EH (cell line): ENCODE measurements around the gene RIPK3.
"Not testable (repeated sequence)": the region's sequence is repeated elsewhere in the genome, so short reads cannot be mapped to it uniquely, and the experiment has no call there.

ENCODE experiments used
- DNase-seq: peaks from one replicate; pipeline ENCODE4 v3.0.0-alpha.2; 2015; ENCODE audit warnings: low read depth

The RIPK3 gene

DNA sequence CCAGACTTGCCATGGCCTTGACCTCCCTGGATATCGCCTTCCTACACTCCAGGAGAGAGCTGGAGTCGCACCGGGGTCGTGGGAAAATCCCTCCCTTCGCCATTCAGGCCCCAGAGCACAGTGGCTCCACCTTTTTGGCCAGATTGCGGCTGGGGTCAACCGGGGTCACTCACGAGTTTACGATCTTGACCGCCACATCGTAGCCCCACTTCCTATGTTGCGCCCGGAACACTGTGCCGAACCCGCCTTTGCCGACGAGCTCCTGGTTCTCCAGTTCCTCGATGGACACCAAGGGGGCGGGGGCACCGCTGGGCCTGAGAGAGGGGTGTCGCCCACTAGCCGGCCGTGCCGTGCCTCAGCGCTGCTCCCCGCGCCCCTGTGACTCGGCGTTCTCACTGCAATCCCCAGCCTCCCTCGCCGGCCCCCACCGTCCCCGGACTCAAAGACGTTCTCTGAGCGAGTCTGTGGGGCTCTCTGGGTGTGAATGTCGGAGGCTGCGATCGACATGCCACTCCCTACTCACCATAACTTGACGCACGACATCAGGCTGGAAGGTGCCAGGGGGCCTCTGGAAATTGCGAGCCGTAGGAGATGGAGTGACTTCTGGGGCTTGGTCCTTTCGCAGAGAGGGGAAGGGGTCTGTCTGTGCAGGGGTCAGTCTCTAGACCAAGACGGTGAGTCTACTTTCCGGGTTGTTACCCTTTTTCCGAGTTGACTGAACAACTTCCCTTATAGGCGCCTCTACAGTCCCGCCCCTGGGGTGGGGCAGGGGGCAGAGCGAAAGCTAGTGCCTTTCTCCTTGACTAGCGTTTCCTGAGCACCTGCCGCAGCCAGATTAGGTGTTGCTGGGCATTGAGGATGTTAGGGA is at the start of gene RIPK3:
TSS of gene RIPK3 (minus strand) at position 708 of the 868 bp plus-strand sequence. CDS start at position 543, 165 bp downstream.
- no peak for DNase-seq

DNA sequence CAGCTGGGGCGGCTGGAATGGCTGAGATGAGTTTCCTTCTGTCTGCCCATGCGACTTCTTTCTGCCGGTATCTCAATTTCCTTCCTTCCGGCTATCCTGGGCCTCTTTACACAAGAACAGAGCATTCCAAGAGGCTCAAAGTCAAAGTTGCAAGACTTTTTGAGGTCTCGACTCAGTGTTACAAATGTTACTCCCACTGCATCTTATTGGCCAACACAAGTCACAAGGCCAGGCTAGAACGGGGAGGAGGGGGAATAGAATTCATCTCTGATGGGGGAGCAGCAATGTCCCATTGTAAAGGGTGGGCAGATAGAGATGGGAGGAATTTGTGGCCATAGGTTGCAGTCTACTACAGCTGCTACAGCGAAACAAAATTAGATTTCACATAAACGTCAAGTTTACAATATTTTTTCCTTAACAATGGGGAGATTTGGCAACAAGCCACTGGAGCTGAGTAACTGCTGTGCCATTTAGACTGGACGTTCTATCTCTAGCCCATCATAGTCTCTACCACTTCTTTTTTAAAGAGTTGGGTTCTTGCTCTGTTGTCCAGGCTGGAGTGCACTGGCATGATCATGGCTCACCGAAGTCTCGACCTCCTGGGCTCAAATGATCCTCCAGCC is 49.5 kb upstream of the RIPK3 start:
- DNase-seq: peak; percentile 70

DNA sequence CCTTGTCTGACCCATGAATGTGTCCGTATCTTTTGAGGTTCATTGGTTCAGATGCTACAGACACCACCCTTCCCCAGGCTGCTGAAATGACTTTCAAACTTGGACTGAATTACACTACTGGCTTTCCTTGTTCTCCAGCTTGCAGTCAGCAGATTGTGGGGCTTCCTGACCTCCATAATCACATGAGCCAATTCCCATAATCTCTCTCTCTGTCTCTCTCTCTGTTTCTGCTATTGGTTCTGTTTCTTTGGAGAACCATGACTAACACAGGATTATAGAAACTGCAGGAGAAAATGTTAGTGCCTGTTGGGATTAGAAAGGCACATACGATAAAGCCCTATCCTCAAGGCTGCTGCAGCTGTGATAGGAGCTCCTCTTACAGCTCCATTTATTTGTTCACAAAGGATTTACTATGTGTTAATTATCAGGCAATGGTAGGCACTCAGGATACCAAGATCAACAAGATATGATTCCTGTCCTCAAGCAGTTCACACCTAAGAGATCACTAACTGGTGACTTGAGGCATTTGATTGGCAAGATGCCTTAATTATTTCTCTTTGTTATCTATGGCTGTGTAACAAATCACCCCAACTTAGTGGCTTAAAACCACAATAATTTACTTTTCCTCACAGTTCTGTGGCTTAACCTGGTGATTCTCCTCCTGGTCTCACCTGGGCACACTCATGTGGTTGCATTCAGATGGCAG is 48.8 kb upstream of the RIPK3 start:
- no peak for DNase-seq

DNA sequence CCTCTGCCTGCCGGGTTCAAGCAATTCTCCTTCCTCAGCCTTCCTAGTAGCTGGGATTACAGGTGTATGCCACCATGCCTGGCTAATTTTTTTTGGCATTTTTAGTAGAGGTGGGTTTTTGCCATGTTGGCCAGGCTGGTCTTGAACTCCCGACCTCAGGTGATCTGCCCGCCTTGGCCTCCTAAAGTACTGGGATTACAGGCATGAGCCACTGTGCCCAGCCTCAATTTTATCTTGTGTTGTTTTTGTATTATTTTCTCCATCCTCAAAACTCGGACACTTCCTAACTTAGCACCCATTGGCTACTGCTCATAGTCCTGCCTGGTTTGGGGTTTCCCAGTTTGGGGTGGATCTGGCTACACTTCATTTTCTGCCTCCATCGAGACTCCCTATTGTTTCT is 47.8 kb upstream of the RIPK3 start:
- DNase-seq: not testable (repeated sequence)

DNA sequence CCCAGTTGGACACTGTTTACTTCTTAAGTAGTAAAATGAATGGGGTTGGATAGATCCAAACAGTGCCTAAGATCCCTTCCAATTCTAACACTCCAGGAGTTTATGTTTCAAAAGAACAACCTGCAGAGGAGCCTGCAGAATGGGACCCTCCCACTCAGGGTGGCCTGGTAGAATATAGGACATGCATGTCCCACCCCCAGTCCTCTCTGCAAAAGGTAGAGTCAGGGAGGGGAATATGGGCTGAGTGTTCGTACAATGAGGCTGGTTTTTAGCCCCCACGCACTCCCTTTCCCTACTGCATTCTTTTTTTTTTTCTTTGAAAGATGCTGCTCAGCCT is 47.2 kb upstream of the RIPK3 start:
- no peak for DNase-seq

DNA sequence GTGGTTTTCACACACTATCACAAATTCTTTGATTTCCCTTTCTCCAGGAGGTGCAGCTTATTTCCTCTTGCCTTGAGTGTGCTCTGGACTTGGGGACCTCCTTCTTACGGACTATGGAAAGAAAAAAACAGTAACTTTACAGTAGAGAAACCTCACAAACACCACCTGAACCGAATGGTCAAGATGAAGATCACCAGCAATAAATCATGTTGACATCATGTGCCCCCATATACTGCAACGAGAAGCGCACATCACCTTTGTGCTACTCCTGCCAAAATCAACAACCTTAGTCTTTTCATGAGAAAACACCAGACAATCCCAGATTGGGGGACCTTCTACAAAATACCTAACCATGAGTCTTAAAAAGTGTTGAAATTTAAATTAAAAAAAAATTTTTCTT is 45.7 kb upstream of the RIPK3 start:
- DNase-seq: no peak

DNA sequence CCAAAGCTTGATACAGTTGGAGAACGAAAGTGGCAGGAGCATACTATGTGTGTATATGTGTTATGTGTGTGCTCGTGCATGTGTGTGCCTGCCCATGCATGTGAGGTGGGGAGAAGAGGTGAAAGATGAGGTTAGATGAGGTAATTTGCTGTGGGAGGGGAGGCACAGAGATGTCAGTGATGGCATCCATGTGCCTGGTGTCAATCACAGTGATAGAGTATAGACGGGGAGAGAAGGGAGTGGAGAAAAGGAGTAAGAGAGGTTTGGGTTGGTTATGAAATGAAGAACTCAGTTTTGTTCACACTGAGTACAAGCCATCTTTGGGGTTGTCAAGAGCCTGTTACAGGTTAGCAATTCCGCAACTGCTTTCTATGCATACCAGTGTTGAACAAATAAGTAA is 44.4 kb upstream of the RIPK3 start:
- no peak for DNase-seq

DNA sequence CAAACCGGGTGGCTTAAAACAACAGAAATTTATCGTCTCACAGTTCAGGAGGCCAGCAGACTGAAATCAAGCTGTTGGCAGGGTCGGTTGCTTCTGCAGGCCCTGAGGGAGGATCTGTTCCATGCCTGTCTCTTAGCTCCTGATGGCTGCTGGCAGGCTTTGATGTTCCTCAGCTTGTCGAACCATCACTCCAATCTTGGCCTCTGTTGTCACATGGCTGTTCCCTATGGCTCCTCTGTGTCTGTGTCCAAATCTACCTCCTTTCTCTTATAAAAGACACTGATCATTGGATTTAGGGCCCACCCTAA is 42.2 kb upstream of the RIPK3 start:
- DNase-seq: no peak

DNA sequence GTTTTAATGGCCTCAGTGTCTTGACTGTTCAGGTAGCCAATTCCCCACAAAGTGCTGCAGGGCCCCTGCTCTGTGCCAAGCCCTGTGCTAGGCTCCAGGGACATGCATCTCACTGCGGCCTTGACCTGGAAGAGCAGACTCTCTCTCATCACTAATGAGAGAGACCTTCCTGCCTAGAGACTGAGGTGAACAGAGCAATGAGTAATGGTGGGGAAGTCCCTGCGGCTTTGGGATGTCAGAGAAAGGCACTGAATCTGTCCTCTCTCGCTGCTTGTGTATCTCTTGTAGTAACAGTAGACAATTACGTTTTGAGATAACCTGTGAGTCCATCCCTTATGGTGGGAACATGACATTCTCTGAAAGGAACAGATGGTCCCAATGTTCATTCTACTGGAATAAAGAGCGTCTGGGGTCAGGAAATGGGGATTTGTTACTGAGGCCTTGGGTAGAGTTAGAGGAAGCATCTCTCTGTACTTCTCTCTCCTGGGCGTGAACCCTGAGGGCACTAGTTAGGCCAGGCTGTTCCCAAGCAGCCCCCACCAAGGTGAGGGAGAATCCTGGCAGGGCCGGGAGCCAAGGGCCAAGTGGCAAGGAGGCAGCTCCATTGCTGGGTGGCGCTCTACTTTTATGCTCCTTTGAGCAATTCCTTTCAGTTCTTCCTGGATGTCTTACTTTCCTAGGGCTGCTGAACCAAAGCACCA is 41.7 kb upstream of the RIPK3 start:
- no peak for DNase-seq

DNA sequence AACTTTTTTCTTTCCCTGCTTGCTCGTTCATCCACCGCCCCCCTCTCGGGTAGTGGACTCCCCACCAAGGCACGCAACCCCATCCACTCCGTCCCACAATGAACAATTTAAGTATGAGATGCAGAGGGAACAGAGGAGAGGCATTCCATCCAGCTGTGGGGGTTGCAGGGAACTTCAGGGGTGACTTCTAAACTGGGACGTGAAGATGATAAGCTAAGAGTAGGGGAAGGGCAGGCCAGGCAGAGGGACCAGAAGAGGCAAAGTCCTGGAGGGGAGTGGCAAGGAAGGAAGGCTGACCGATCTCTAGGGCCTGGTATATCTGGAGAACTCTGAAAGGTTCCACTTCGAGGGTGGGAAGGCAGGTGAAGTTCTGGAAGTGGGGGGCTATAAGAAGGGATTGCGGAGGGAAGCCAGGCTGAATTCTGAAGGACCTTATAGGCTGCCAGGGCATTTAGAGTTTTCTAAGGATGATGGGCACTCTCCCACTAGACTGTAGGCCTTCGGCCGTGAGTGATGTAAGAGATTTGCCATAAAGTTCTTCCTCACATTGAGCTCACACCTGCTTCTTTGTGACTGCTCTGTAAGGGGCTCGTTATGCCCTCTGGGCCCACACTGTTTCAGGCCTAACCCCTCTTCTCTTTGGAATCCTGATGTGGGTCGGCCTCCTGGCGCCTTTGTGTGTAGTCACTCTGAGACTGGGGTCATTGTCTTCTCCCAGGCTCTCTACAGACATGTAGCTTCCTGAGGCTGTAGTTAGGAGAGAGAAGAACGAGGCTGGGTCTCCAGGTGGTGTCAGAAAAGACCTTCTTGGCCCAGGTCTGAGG is 40.3 kb upstream of the RIPK3 start:
- no peak for DNase-seq

DNA sequence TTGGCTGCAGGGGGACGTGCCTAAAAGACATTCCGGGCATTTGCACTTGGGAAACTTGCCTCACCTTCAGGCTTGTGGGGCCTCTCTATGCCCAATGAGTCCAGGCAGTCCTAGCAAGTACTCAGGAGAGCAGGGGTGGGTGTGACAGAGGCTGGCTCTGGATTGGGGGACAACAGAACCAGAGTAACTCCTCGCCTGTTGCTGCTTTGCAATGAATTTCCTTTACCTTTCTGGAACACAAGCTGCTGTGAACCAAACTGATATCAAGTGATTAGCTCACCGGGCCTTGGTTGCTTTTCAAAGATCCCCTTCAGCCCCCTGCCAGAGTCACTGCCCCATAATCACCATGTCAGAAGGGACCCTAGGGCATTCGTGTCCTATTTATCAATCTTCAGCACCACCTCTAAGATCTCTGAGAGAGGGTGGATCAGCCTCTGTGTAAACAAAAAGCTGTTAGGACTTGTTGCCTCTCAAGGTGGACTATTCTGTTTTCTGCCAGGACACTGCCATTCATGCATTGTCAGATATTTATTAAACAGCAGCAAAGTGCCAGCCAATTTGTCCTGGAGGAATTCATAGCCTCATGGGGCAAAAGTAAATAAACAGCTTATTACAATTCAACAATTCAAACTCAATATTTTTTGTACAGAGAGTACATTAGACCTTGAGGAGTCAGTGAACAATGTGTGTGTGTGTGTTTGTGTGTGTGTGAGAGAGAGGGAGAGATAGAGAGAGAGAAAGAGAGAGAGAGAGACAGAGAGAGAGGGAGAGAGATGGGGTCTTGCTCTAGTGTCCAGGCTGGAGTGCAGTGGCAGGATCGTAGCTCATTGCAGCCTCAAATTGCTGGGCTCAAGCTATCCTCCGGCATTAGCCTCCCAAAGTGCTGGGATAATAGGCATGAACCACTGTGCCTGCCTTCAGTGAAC is 39.5 kb upstream of the RIPK3 start:
- DNase-seq: no peak

DNA sequence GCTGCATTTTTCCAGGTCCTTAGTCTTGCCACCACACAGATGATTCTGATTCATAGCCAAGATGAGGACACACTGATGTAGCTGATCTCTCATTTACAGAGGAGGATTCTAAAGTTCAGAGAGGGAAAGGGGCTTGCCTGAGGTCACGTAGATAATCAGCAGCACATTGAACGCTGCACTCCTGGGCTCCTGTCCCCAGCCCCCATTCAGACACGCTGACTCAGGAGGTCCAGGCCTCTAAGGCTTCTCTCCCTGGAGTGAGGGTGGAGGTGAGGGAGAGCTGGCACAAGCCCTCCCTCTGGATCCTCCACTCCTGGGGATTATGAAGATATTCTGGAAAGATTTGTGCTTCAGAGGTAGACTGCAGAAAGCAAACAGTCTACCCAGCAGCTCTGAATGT is 38.5 kb upstream of the RIPK3 start:
- DNase-seq: no peak

DNA sequence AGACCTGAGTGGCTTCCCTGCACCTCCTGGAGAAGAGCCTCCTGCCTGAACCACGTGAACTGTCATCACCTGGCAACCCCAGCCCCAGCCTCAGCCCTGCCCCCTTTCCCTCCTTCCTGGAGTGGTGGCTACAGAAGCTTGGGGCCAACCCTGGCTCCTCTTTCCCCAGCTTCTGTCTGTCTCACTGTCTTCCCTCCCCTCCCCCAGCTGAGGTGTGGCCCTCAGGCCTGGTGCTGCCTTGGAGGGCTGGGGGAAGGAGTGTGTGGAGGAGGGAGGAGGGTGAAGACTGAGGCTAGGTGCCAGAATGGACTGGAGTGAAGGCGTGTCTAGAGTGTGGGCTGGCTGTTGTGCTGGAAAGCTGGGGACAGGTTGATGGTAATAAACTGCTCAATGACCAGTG is 37.9 kb upstream of the RIPK3 start:
- DNase-seq: no peak

DNA sequence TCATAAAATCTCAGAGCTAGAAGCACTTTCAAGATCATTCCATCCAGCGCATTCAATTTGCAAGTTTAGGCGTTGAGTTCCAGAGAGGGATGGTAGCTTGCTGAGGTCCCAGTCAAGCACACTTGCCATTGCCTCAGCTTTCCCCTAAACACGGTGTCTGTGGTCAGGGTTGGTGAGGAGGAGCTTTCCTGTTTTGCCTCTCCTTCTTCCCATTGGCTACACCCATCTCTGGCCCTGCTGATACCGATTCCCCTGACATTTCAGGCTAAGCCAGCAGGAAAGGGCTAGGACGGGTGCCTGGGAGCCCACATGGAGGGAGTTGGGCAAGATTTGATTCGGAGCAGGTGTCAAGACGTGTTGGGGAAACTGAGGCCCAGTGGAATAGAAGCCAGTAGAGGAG is 37.3 kb upstream of the RIPK3 start:
- DNase-seq: no peak

DNA sequence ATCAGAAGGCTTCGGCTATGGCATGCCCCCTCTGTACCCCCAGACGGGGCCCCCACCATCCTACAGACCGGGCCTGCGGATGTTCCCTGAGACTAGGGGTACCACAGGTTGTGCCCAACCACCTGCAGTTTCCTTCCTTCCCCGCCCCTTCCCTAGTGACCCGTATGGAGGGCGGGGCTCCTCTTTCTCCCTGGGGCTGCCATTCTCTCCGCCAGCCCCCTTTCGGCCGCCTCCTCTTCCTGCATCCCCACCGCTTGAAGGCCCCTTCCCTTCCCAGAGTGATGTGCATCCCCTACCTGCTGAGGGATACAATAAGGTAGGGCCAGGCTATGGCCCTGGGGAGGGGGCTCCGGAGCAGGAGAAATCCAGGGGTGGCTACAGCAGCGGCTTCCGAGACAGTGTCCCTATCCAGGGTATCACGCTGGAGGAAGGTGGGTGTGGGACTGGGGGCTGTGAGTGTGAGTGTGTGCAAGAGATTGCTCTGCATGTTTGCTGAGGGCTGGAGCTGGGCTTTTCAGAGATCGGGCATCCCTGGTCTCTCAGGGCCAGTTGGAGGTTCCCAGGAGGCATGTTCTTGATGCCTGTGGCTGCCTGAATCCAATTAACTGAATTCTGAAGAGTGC is 36.8 kb upstream of the RIPK3 start:
- DNase-seq: no peak

DNA sequence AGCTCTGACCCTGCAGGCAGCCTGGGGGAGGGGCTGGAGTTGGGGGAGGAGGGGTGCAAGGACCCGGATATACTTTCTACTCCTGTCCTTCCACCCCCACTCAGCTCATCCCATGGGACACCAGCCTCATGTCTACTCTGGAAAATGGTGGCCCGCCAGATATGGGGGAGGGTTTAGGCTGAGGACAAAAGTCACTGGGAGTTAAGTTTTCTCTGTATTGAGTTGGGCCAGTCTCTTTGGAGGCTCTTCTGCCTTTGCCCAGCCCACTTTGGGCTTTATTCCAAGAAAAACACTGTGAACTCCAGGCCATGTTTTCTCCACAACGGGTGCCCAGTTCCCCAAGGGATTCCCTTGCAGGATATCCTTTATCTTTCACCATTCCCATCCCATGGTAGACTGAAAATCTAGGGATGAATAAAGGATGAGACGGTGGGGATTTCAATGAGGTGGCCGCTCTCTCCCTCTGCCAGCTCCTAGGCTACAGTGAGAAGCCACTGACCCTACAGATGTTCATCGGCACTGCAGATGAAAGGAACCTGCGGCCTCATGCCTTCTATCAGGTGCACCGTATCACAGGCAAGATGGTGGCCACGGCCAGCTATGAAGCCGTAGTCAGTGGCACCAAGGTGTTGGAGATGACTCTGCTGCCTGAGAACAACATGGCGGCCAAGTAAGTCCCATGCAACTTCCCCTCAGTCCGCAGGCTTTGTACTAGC is 33.1 kb upstream of the RIPK3 start:
- peak; percentile 72 for DNase-seq

DNA sequence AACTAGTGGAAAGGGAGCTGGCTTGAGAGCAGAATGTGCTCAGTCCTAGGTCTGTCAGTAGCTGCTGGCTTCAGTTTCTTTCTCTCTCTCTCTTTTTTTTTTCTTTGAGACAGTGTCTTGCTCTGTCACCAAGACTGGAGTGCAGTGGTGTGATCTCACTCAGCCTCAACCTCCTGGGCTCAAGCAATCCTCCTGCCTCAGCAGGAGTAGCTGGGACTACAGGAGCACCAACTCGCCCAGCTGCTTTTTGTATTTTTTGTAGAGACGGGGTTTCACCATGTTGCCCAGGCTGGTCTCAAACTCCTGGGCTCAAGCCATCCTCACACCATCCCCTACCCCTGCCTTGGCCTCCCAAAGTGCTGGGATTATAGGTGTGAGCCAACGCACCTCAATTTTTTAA is 31.8 kb upstream of the RIPK3 start:
- not testable (repeated sequence) for DNase-seq

DNA sequence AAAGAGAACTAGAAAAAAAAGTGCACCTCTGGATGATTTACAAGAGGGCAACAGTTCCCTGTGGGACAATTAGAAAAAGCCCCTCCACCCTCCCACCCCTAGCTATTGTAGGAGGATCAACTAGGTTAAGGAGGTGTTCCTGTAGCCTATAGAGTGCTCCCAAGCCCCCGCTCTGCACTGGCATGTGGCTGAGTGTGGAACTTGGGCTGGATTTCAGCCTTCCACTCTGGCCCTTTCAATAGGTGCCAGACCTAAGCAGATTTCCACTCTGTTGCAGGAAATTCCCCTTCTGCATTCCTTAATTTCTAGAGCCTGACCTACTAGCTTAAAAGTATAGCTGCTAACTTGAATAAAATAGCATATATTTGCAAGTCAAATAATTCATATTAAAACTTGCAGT is 31.0 kb upstream of the RIPK3 start:
- DNase-seq: no peak

DNA sequence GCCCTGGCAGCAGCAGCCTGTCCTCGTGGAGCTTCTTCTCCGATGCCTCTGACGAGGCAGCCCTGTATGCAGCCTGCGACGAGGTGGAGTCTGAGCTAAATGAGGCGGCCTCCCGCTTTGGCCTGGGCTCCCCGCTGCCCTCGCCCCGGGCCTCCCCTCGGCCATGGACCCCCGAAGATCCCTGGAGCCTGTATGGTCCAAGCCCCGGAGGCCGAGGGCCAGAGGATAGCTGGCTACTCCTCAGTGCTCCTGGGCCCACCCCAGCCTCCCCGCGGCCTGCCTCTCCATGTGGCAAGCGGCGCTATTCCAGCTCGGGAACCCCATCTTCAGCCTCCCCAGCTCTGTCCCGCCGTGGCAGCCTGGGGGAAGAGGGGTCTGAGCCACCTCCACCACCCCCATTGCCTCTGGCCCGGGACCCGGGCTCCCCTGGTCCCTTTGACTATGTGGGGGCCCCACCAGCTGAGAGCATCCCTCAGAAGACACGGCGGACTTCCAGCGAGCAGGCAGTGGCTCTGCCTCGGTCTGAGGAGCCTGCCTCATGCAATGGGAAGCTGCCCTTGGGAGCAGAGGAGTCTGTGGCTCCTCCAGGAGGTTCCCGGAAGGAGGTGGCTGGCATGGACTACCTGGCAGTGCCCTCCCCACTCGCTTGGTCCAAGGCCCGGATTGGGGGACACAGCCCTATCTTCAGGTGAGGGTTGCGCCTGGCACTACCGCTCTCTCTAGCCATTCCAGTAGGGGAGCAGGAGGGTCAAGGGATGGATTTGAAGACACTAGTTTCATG is 30.3 kb upstream of the RIPK3 start:
- DNase-seq: no peak
